NCI-H1694 (cell line): Measurements from ENCODE around the gene RANBP3.
A peak's percentile ranks its signal among the peaks of the same experiment; 100 is the strongest.

Experiments
- DNase-seq: peaks from one replicate; lab custom pipeline; 2025; lab: John Stamatoyannopoulos, UW

Gene RANBP3

GRCh38 chr19:5926641-5927440 lies 51.1 kb downstream of the RANBP3 start:
- no peak for DNase-seq

DNA sequence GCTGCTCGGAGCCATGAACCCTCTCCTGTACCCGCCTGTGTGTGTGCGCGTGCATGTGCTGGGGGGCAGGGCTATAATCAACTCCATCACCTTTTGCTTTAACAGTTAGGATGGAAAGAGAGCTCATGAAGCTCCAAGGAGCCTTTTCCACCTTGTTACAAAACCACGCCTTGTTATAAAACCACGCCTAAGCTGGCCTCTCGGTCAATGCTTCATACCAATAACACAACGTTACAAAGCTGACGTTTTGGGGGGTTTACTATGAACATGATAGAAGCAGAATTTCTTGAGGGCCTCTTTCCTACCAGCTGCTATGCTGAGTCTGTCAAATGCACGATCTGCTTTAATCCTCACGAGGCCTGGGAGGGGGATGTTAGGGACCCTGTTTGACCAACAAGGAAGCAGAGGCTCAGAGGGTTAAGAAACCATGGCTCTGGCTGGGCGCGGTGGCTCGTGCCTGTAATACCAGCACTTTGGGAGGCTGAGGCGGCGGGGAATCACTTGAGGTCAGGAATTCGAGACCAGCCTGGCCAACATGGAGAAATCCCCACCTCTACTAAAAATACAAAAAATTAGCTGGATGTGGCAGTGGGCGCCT lies 52.0 kb downstream of the RANBP3 start:
- DNase-seq, result no peak

- no peak for DNase-seq
These were observed 54.6 kb downstream of the RANBP3 start for GRCh38 chr19:5923356-5923755.

- no peak for DNase-seq
These were observed 55.8 kb downstream of the RANBP3 start for GRCh38 chr19:5922161-5922545.

DNA sequence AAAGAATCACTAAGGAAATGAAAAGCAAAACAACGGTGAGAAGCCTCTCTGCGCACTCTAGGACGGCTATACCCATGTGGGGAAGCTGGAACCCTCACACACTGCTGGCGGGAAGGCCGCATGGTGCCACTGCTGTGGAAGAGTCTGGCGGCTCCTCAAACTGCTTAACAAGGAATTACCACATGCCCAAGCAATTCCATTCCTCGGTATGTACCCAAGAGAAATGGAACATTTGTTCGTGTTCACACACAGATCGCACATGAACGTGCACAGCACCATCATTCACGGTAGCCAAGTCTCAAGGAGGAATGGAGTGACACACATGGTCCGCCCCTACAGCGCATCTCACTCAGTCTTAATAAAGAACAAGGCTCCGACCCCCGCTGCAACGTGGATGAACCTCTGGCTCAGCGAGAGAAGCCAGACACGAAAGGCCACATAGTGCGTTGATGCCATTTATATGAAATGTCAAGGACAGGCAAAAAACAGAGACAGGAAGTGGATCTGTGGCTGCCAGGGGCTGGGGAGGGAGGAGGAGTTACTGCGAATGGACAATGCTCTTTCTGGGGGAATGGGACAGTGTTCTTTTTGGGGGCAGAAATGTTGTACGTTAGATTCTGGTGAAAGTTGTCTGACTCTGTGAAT lies 56.3 kb downstream of the RANBP3 start:
- no peak for DNase-seq

GRCh38 chr19:5918463-5919079 lies 59.4 kb downstream of the RANBP3 start:
- no peak for DNase-seq

DNA sequence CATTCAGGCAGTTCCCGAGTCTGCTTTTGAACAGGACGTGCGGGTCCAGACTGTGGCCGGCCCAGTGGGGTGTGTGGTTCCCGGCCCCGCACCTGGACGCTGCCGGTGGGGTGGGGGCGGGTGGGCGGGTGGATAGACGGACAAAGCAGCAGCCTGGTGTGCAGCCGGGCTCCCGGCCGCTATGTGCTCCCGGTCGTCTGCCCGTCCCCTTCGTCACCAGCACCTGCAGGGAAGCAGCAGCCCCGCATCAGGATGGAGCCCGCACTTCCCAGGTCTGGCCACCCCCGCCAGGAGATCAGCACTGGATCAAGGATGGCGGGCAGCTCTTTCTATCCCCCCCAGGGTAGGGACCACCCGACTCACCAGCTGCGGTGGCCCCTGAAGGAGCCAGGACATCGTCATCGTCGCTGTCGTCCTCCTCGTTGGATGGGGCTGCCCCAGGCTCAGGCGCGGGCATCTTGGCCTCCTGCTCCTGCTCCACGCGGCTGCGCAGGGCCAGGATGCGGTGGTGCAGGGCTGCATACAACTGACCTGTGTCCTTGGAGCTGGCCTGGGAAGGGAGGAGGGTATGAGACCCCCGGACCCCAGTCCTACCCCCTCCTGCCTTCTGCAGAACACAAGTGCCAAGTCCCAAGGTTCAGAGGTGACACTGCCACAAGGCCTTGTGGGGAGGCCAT lies 60.4 kb downstream of the RANBP3 start:
- DNase-seq, result no peak

GRCh38 chr19:5916181-5916708 lies 61.7 kb downstream of the RANBP3 start:
- no peak for DNase-seq

DNA sequence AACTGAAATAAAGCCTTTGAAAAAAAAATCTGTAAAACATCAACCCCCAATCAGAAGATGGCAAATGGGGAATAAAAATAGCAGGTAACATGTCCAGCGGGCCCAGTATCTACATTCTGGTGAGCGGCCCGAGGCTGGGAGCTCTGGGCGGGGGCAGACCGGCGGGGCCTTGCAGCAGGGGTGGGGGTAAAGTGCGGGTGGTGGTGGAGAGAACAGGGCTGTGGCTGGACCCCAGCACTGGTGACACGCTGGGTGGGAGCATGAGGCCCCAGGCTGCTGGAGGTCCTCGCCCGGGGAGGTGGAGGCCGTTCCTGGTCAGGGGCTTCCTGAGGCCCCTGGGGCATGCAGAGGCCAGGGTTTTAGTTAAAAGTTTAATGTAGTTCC lies 62.2 kb downstream of the RANBP3 start:
- DNase-seq, result no peak

GRCh38 chr19:5914946-5915781 lies 62.8 kb downstream of the RANBP3 start:
- no peak for DNase-seq

GRCh38 chr19:5914358-5914774 lies 63.6 kb downstream of the RANBP3 start:
- DNase-seq, result no peak

- no peak for DNase-seq
These were observed 64.1 kb downstream of the RANBP3 start, which contains the start of gene CAPS for GRCh38 chr19:5913739-5914357. Gene CAPS, plus strand, starts transcription at chr19:5914254. Its CDS starts 153 bp downstream, at chr19:5914407.

DNA sequence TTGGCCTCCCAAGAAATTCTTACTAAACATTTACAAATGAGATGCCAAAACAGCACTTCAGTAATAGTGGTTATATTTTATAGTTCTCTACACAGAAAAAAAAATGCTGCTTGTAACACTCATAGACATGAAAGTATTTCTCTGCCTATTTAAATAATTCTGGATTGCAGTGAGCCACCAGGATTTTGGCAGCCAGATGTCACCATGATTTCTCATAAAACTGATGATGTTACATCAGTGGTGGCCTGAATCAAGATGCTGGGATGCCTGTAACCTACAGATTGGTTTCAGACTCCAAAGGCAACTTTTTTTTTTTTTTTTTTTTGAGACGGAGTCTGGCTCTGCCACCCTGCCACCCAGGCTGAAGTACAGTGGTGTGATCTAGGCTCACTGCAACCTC lies 66.6 kb downstream of the RANBP3 start:
- no peak for DNase-seq

- no peak for DNase-seq
These were observed 67.4 kb downstream of the RANBP3 start for GRCh38 chr19:5910638-5910907.

DNA sequence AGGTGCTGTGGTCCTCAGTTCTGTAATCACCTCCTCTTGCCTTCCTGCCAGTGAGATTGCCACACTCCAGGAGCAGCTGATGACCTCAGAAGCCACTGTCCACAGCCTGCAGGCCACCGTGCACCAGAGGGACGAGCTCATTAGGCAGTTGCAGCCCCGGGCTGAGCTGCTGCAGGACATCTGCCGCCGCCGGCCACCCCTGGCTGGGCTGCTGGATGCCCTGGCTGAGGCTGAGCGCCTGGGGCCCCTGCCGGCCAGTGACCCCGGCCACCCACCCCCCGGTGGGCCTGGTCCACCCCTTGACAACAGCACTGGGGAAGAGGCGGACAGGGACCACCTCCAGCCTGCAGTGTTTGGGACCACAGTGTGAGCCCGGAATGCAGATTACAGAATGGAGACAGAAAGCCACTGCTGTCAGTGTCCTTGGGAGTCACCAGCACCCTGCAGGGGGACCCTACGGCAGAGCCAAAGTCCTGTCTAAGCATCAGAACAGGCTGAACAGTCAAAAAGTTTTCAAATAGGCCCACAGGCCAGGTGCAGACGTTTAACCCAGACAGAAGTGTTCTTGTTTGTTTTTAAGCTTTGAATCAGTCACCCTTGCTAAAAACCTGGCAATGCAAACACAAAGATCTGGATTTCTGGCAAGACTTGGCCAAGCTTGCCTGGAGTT lies 69.0 kb downstream of the RANBP3 start:
- DNase-seq, result no peak

- DNase-seq, result no peak
These were observed 70.7 kb downstream of the RANBP3 start for GRCh38 chr19:5907241-5907640.

DNA sequence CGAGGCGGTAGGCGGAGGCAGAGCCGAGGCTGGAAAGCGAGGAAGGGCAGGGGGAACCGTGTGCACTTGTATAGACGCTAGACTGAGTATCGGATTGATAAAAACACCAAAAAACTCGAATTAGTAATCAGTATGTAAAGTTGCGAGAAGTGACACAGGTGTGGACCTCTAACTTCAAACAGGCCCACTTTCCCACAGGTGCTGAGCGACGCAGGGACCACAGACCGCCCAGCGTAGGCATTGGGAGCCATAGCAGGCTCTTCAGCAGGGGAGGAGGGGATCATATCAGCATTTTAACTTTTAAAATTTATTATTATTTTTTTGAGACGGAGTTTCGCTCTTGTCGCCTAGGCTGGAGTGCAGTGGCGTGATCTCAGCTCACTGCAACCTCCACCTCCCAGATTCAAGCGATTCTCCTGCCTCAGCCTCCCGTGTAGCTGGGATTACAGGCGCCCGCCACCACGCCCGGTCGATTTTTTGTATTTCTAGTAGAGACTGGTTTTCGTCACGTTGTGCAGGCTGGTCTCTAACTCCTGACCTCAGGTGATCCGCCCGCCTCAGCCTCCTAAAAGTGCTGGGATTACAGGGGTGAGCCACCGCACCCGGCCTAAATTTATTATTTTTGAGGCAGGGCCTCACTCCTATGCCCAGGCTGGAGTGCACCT lies 72.7 kb downstream of the RANBP3 start:
- DNase-seq, result no peak

- peak; percentile 100 for DNase-seq
These were observed 73.4 kb downstream of the RANBP3 start, which contains the start of gene VMAC for GRCh38 chr19:5904352-5905113. Gene VMAC, plus strand, starts transcription at chr19:5904872. Its CDS starts 19 bp downstream, at chr19:5904891.
